ENCODE results near the gene SBF2.

Gene SBF2

GRCh38 chr11:10325277-10326011 lies 31.4 kb upstream of the SBF2 start:
- Histone ChIP-seq H3K4me3 (ENCODE audit: extremely low read depth, insufficient read depth, low read length, poor library complexity, severe bottlenecking) (no peak overlapping the region), H3K9me3 (ENCODE audit: control insufficient read depth, low read length) (no peaks in the 10 kb centered on the region), H3K36me3 (ENCODE audit: control insufficient read depth, insufficient read depth, low read length) (no peaks in the 10 kb centered on the region), H3K27ac (ENCODE audit: low read depth, low read length, severe bottlenecking) (no peak overlapping the region), H3K4me1 (ENCODE audit: control insufficient read depth, insufficient read depth, low read length, poor library complexity, severe bottlenecking) (peaks cover 13% of the 10 kb centered on the region)
- WGBS, 2 experiments (ENCODE audit: insufficient coverage in 2 of 2): 73 to 95% methylated on average over 4 to 6 of the region's 6 CpGs

GRCh38 chr11:10324474-10324873 lies 30.5 kb upstream of the SBF2 start:
- H3K27ac ChIP-seq (ENCODE audit: low read depth, low read length, severe bottlenecking): no peak overlapping the region
- no peaks in the 10 kb centered on the region for H3K9me3 ChIP-seq (ENCODE audit: control insufficient read depth, low read length)
- H3K36me3 ChIP-seq (ENCODE audit: control insufficient read depth, insufficient read depth, low read length): no peaks in the 10 kb centered on the region
- H3K4me1 ChIP-seq (ENCODE audit: control insufficient read depth, insufficient read depth, low read length, poor library complexity, severe bottlenecking): peaks cover 13% of the 10 kb centered on the region
- no peak overlapping the region for H3K4me3 ChIP-seq (ENCODE audit: extremely low read depth, insufficient read depth, low read length, poor library complexity, severe bottlenecking)
- WGBS, 2 experiments (ENCODE audit: insufficient coverage in 2 of 2): 84 to 100% methylated on average over 2 of the region's 3 CpGs

DNA sequence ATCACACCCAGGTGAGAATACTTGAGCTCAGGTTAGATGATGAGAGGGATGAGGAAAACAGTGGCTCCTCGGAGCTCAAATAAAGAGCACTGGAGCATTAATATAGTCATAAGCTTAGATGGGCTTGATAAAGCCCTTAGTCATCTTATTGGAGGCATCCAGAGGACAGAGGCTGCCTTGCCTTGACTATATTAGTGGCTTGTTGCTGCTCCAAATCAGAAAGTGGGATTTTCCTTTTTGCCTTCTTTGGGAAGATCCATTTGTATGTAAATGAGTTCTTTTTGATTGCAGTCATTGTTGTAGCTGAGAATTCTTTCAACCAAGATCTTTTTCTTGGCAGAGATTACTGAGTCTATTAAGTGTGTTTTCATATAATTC lies 29.8 kb upstream of the SBF2 start:
- Histone ChIP-seq H3K27ac (ENCODE audit: low read depth, low read length, severe bottlenecking) (no peak overlapping the region), H3K4me1 (ENCODE audit: control insufficient read depth, insufficient read depth, low read length, poor library complexity, severe bottlenecking) (peaks cover 12% of the 10 kb centered on the region)

DNA sequence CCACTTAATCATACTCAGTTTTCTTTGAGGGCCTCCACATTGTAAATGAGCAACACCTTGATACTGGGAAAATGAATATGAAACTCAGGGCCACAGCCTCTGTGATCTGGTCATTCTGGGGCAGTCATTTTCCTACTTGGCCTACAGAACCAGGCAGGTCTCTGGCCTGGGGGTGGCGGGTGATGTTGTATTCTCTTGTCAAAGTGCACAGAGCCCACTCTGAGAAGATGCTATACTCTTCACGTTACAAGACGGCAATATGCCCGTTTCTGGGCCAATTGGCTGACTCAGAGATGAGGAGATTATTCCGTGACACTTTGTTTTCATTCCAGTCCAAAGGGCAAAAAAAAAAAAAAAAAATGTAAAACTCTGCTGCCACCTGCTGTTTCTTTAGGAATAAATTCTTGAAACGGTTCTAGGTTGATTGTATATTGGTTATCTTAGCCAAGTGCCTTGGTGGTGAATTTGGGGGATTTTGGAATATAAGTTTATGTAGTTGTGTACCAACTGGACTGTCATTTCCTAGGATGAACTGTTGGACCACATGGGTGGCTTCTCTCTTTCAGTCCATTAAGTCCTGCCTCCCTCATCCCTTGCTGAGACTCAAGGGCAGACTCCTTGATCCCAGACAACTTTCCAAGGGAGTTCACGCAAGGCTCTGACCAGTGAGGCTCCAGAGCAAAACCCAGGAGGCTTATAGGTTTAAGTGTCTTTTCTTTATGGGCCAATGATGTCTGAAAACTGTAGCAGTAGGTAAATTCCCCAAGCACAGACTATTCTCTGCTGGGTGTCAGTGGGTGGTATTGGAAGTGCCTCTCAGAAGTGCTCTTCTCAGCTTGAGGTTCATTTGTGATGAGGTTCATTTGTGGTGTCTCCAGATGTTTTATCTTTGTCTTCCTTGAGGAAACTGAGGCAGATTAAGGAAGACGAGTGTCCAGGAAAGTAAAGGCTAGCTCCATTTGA lies 29.1 kb upstream of the SBF2 start:
- Histone ChIP-seq H3K4me3 (ENCODE audit: extremely low read depth, insufficient read depth, low read length, poor library complexity, severe bottlenecking) (no peak overlapping the region), H3K4me1 (ENCODE audit: control insufficient read depth, insufficient read depth, low read length, poor library complexity, severe bottlenecking) (peaks cover 8% of the 10 kb centered on the region), H3K36me3 (ENCODE audit: control insufficient read depth, insufficient read depth, low read length) (no peaks in the 10 kb centered on the region), H3K9me3 (ENCODE audit: control insufficient read depth, low read length) (no peaks in the 10 kb centered on the region), H3K27ac (ENCODE audit: low read depth, low read length, severe bottlenecking) (no peak overlapping the region)
- 41 to 47% methylated on average over 2 to 8 of the region's 8 CpGs for WGBS, 2 experiments (ENCODE audit: insufficient coverage in 2 of 2)

More for the DNA sequence above, 29.8 kb upstream of the SBF2 start:
- 75 to 80% methylated on average over 1 of the region's 1 CpG for WGBS, 2 experiments (ENCODE audit: insufficient coverage in 2 of 2)
- H3K36me3 ChIP-seq (ENCODE audit: control insufficient read depth, insufficient read depth, low read length): no peaks in the 10 kb centered on the region
- H3K4me3 ChIP-seq (ENCODE audit: extremely low read depth, insufficient read depth, low read length, poor library complexity, severe bottlenecking): no peak overlapping the region
- H3K9me3 ChIP-seq (ENCODE audit: control insufficient read depth, low read length): no peaks in the 10 kb centered on the region

GRCh38 chr11:10322401-10322800 lies 28.4 kb upstream of the SBF2 start:
- H3K4me1 ChIP-seq (ENCODE audit: control insufficient read depth, insufficient read depth, low read length, poor library complexity, severe bottlenecking): peaks cover 8% of the 10 kb centered on the region
- H3K4me3 ChIP-seq (ENCODE audit: extremely low read depth, insufficient read depth, low read length, poor library complexity, severe bottlenecking): no peak overlapping the region
- H3K27ac ChIP-seq (ENCODE audit: low read depth, low read length, severe bottlenecking): no peak overlapping the region
- H3K9me3 ChIP-seq (ENCODE audit: control insufficient read depth, low read length): no peaks in the 10 kb centered on the region
- H3K36me3 ChIP-seq (ENCODE audit: control insufficient read depth, insufficient read depth, low read length): no peaks in the 10 kb centered on the region
- WGBS, 2 experiments (ENCODE audit: insufficient coverage in 2 of 2): 68 to 77% methylated on average over 2 of the region's 2 CpGs

GRCh38 chr11:10320736-10321465 lies 26.9 kb upstream of the SBF2 start:
- WGBS, 2 experiments (ENCODE audit: insufficient coverage in 2 of 2): 100% methylated on average over 2 of the region's 4 CpGs; no CpG with 5 or more reads in 1 of the 2 experiments
- Histone ChIP-seq H3K9me3 (ENCODE audit: control insufficient read depth, low read length) (no peaks in the 10 kb centered on the region), H3K27ac (ENCODE audit: low read depth, low read length, severe bottlenecking) (no peak overlapping the region), H3K36me3 (ENCODE audit: control insufficient read depth, insufficient read depth, low read length) (no peaks in the 10 kb centered on the region), H3K4me1 (ENCODE audit: control insufficient read depth, insufficient read depth, low read length, poor library complexity, severe bottlenecking) (peaks cover 8% of the 10 kb centered on the region), H3K4me3 (ENCODE audit: extremely low read depth, insufficient read depth, low read length, poor library complexity, severe bottlenecking) (no peak overlapping the region)

DNA sequence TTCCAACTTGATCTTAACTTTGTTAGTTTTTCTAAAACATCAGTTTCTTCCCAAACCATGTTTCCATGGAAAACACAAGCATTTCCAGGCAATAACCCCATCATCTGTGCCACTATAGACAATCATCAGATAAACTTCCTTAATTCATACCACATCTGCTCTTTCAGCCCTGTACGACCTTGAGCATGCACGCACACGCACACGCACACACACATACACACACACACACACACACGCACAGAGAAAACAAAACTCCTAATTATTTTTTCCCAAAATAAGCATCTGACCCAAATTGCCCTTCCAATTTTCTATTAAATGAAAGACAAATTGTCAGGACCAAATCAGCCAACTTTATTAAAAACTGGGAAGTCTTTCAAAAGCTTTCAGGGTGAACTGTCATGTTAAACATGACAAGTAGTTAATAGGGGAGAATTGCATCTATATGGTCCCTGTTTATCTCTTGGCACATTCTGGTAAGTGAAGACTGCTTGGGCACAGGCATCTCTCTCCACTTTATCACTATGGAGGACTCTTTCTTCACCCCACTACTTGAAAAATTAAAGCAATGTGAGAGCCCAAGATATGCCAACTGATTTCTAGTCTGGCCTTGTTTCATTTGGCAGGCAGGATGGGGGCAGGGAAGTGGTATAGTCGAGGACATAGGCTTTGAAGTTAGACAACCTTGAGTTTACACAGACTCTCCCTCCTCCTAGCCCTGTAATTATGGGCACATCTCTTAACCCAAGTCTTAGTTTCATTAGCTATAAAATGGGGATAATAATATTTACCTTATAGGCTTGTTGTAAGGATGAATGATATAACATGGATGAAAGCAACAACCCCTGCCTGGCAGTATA lies 25.9 kb upstream of the SBF2 start:
- no peaks in the 10 kb centered on the region for H3K9me3 ChIP-seq (ENCODE audit: control insufficient read depth, low read length)
- no peak overlapping the region for H3K27ac ChIP-seq (ENCODE audit: low read depth, low read length, severe bottlenecking)
- peaks cover 8% of the 10 kb centered on the region for H3K4me1 ChIP-seq (ENCODE audit: control insufficient read depth, insufficient read depth, low read length, poor library complexity, severe bottlenecking)
- H3K4me3 ChIP-seq (ENCODE audit: extremely low read depth, insufficient read depth, low read length, poor library complexity, severe bottlenecking): no peak overlapping the region
- H3K36me3 ChIP-seq (ENCODE audit: control insufficient read depth, insufficient read depth, low read length): no peaks in the 10 kb centered on the region
- 79 to 89% methylated on average over 4 to 5 of the region's 6 CpGs for WGBS, 2 experiments (ENCODE audit: insufficient coverage in 2 of 2)

DNA sequence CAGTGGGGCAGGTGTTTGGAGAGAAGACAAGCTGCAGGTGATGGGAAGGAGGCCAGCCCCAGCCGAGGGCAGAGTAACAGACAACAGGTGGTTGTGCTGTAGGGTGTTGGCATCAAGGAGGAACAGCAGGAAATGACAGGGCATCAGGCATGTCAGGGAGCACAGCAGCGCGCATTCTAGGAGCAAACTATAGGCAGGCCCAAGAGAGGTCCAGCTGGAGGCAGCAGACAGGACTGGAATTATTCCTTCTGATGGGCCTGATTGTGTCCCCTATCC lies 24.4 kb upstream of the SBF2 start:
- no peak overlapping the region for H3K4me3 ChIP-seq (ENCODE audit: extremely low read depth, insufficient read depth, low read length, poor library complexity, severe bottlenecking)
- H3K27ac ChIP-seq (ENCODE audit: low read depth, low read length, severe bottlenecking): no peak overlapping the region
- H3K4me1 ChIP-seq (ENCODE audit: control insufficient read depth, insufficient read depth, low read length, poor library complexity, severe bottlenecking): peaks cover 8% of the 10 kb centered on the region
- WGBS, 2 experiments (ENCODE audit: insufficient coverage in 2 of 2): 79 to 91% methylated on average over 3 of the region's 3 CpGs
- H3K9me3 ChIP-seq (ENCODE audit: control insufficient read depth, low read length): no peaks in the 10 kb centered on the region
- no peaks in the 10 kb centered on the region for H3K36me3 ChIP-seq (ENCODE audit: control insufficient read depth, insufficient read depth, low read length)

GRCh38 chr11:10317776-10318526 lies 23.9 kb upstream of the SBF2 start:
- 100% methylated on average over 2 of the region's 5 CpGs for WGBS, 2 experiments (ENCODE audit: insufficient coverage in 2 of 2)
- Histone ChIP-seq H3K9me3 (ENCODE audit: control insufficient read depth, low read length) (no peaks in the 10 kb centered on the region), H3K4me3 (ENCODE audit: extremely low read depth, insufficient read depth, low read length, poor library complexity, severe bottlenecking) (no peak overlapping the region), H3K27ac (ENCODE audit: low read depth, low read length, severe bottlenecking) (no peak overlapping the region), H3K4me1 (ENCODE audit: control insufficient read depth, insufficient read depth, low read length, poor library complexity, severe bottlenecking) (peaks cover 8% of the 10 kb centered on the region), H3K36me3 (ENCODE audit: control insufficient read depth, insufficient read depth, low read length) (no peaks in the 10 kb centered on the region)

All from mesodermal cell (in vitro differentiated cells).